Muscle layer of duodenum (tissue), 2 donors: Measurements from ENCODE around the gene SLC25A5.
"Not testable (repeated sequence)": the region's sequence is repeated elsewhere in the genome, so short reads cannot be mapped to it uniquely, and the experiment has no call there.

Experiments
- H3K27ac ChIP-seq: one replicate; pipeline ENCODE4 v1.7.0; 2013; ENCODE audit warnings: mild to moderate bottlenecking, low read length
- H3K27me3 ChIP-seq: one replicate; pipeline ENCODE4 v1.7.0; 2013; ENCODE audit warnings: low read depth, mild to moderate bottlenecking, control low read depth, low read length
- H3K36me3 ChIP-seq, 2 donors: one replicate each; pipeline ENCODE4 v1.7.0; 2013; ENCODE audit warnings: low read length in 2 of 2, control low read depth in 1 of 2, mild to moderate bottlenecking in 1 of 2; ENCODE audit not compliant: insufficient read depth in 2 of 2, control insufficient read depth in 1 of 2
- H3K4me1 ChIP-seq, 2 donors: one replicate each; pipeline ENCODE4 v1.7.0; 2013; ENCODE audit warnings: low read length in 2 of 2, mild to moderate bottlenecking in 2 of 2, control low read depth in 1 of 2, moderate library complexity in 1 of 2; ENCODE audit not compliant: insufficient read depth in 2 of 2, control insufficient read depth in 1 of 2
- H3K4me3 ChIP-seq, 2 donors: one replicate each; pipeline ENCODE4 v1.7.0; 2013; ENCODE audit warnings: low read length in 2 of 2, low read depth in 1 of 2, mild to moderate bottlenecking in 1 of 2
- H3K9me3 ChIP-seq, 2 donors: one replicate each; pipeline ENCODE4 v1.7.0; 2013; ENCODE audit warnings: low read length in 2 of 2, control low read depth in 1 of 2, mild to moderate bottlenecking in 1 of 2; ENCODE audit not compliant: control insufficient read depth in 1 of 2
- donor health status: healthy.

SLC25A5 gene

DNA sequence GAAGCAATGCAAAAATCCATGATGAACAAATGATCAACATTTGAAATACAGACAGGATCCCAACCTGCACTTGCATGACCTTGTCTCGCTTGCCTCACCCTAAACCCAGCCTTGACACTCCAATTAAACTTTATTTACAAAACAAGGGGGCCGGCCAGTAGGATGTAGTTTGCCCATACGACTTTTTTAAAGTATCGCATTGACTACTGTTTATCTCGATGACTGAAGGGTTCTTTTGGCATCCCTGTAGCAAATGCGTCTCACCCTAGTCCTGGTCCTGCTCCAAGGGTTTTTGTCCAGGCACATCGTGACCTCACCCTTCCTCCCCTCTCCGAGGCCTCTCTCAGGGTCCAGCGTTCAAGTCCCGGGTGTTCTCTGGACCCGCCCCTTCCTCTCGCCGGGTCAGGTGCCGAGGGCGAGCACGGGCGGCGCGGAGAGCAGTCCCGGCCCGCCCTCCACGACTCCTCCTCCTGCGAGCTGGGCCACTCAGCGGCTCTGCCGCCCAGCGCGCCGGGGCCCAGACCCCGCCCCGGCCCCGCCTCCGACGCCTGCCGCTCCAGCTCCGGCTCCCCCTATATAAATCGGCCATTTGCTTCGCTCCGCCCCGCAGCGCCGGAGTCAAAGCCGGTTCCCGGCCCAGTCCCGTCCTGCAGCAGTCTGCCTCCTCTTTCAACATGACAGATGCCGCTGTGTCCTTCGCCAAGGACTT is at the start of gene SLC25A5:
TSS of gene SLC25A5 (plus strand) at position 603 of the 709 bp plus-strand sequence. CDS start at position 675, 72 bp downstream.
- Histone ChIP-seq H3K27ac (peak within 1 kb of the TSS; percentile 84), H3K36me3 (peaks cover 10 to 12% of the 10 kb centered on the region in 2 donors), H3K27me3 (no peaks in the 10 kb centered on the region), H3K9me3 (no peaks in the 10 kb centered on the region), H3K4me1 (no peaks in the 10 kb centered on the region), H3K4me3 (peak within 1 kb of the TSS; percentile 70 to 77)

DNA sequence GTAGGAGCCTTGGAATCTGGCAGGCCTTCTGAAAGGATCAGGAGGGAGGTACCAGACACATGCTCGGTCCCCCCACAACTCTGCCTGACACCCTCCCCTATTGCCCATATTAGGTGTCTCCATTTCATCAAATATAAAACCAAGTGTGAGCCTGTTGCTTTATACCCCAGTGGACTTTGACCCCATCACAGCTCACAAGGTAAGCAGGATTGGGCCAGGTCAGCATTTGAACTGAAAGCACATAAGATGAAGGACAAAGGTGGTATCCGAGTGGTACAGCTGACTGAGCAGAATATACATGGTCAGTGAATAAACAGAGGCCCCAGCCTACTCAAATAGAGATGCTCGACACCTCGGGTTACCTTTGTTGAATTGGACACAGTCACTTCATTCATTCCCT is 49.1 kb upstream of the SLC25A5 start:
- Histone ChIP-seq H3K27ac (no peak overlapping the region), H3K9me3 (no peaks in the 10 kb centered on the region), H3K4me1 (no peaks in the 10 kb centered on the region), H3K36me3 (peaks cover 0 to 10% of the 10 kb centered on the region in 2 donors), H3K4me3 (no peak overlapping the region), H3K27me3 (no peaks in the 10 kb centered on the region)

DNA sequence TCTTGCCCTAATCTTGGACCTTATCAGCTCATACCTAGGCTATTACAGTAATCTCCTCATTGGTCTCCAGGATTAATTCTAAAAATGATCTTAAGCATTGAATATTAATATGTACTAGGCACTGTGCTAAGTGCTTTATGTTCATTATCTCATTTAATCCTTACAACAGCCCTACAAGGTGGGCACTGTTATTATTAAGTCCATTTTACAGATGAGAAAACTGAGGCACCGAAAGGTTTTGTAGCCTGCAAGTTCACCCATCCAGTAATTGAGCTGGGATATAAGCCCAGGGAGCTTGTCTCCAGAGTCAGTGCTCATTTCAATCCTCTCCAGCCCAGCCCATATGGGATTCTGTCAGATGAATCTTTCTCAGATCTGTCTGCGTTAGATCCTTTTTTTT is 48.3 kb upstream of the SLC25A5 start:
- H3K27me3 ChIP-seq, result no peaks in the 10 kb centered on the region
- H3K4me3 ChIP-seq, result no peak overlapping the region
- H3K27ac ChIP-seq, result no peak overlapping the region
- no peaks in the 10 kb centered on the region for H3K9me3 ChIP-seq
- H3K4me1 ChIP-seq, result no peaks in the 10 kb centered on the region
- H3K36me3 ChIP-seq, result peaks cover 0 to 10% of the 10 kb centered on the region in 2 donors

DNA sequence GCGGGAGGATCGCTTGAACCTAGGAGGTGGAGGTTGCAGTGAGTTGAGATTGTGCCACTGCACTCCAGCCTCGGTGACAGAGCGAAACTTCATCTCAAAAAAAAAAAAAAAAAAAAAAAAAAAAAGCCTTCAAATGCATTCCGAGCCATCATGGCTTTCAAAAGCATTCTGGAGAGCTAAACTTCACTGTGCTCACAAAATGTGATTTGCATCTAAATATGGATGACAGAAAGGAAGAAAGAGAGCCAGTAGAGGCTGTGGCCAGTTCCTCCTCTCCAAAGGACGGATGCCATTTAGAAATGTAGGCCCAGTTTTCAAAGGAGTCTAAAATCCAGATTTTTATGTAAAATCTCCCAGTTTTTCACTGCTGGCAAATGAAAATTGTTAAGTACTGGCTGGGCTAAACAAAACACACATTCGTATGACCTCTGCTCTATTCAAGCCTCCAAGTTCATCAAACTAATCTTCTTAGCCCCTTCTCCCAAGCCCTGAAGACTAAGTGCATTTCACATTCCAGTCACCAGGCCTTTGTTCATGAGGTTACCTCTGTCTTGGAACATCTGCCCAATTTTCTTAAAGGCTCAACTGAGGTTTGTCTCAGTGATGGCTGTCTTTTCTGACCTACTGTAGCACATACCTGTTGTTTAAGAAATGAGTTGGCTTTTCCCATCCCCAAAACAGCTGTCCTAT is 47.1 kb upstream of the SLC25A5 start:
- H3K4me1 ChIP-seq, result no peaks in the 10 kb centered on the region
- no peaks in the 10 kb centered on the region for H3K27me3 ChIP-seq
- no peak overlapping the region for H3K4me3 ChIP-seq
- H3K27ac ChIP-seq, result no peak overlapping the region
- no peaks in the 10 kb centered on the region for H3K9me3 ChIP-seq
- peaks cover 0 to 10% of the 10 kb centered on the region in 2 donors for H3K36me3 ChIP-seq

DNA sequence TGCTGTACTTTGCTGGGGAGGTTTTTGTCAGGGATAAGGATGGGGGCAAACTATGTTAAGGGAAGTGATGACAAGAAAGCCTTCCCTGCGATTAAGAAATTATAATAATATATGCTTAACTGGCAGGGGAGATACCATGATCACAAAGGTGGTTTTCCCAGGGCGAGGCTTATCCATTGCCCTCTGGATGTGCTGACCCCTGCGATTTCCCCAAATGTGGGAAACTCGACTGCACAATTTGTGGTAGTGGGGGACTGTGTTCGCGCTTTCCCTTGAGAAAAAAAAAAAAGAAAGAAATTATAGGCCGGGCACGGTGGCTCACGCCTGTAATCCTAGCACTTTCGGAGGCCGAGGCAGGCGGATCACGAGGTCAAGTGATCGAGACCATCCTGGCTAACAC is 44.6 kb upstream of the SLC25A5 start:
- H3K4me3 ChIP-seq, result no peak overlapping the region
- no peaks in the 10 kb centered on the region for H3K9me3 ChIP-seq
- no peak overlapping the region for H3K27ac ChIP-seq
- H3K4me1 ChIP-seq, result no peaks in the 10 kb centered on the region
- H3K36me3 ChIP-seq, result peaks cover 0 to 5% of the 10 kb centered on the region in 2 donors
- H3K27me3 ChIP-seq, result no peaks in the 10 kb centered on the region

DNA sequence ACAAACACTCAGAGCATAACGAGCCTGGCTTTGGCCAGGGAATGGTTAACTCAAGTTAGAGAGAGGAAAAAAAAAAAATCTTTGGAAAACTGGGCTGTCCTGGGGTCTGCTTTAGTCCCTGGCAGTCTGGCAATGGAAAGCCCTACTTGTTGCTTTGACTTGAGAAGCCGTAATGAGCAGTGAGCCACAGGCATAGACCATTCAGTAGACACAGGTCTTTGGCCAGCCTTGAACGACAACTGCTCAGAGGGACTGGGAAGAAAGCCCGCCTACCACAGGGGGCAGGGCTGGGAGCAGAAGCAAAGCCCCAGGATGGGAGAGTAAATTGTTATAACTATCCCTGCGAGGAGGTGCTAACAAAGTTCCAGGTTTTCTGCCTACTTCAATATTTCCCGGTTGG is 43.2 kb upstream of the SLC25A5 start:
- H3K9me3 ChIP-seq, result no peaks in the 10 kb centered on the region
- peaks cover 0 to 3% of the 10 kb centered on the region in 2 donors for H3K36me3 ChIP-seq
- H3K27me3 ChIP-seq, result no peaks in the 10 kb centered on the region
- no peak overlapping the region for H3K4me3 ChIP-seq
- no peaks in the 10 kb centered on the region for H3K4me1 ChIP-seq
- H3K27ac ChIP-seq, result no peak overlapping the region

DNA sequence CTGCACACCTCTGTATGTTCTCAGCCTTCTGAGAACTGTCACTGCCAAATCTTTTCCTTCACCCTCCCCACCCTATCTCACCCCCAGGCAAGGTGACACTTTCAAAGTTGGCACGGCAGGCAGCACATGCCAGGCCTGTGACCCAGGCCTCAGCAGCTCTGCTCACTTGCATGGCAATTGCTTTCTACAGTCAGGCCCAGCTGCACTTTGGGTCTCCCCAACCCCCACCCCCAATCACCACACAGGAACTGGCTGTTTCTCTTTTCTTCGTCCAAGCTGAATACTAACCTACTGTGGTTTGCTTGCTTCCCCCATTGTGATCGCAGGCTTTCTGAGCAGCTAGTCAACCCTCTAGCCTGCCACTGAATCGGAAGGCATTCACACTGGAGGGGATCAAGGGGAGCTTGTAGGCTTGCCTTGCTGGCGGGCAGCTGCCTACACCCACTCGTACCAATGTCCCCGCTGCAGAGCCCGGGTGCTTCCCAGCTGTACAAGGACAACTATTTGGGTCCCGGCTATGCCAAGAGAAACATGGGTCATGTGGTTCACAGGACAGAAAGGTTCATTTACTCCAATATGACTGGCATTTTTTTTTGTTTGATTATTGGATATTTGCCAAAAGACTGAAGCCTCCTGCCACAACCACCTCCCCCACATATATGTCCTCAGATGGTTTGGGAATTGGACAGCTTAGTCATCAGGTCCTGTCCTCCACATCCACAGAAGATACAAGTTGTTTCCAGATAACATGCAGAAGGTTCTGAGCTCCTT is 41.0 kb upstream of the SLC25A5 start:
- Histone ChIP-seq H3K27ac (no peak overlapping the region), H3K4me3 (no peak overlapping the region), H3K36me3 (peaks cover 0 to 3% of the 10 kb centered on the region in 2 donors), H3K4me1 (no peaks in the 10 kb centered on the region), H3K27me3 (no peaks in the 10 kb centered on the region), H3K9me3 (no peaks in the 10 kb centered on the region)

DNA sequence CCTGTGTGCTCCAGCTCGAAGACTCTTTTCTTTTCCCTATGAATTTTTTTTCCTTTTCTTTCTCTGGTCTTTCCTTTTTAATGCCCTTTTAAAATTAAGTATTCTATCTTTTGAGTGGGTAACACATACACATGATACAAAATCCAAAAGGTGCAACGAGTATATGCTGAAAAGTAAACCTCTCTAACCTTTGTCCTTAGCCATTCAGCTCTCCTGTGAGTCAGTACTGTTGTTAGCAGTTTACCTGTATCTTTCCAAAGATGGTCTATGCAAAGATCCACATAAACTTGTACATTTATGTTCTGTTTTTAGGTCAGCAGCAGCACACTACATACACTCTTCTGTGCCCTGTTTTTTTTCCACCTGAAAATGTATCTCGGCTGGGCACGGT is 40.5 kb upstream of the SLC25A5 start:
- Histone ChIP-seq H3K9me3 (no peaks in the 10 kb centered on the region), H3K27me3 (no peaks in the 10 kb centered on the region), H3K4me1 (no peaks in the 10 kb centered on the region), H3K4me3 (no peak overlapping the region), H3K27ac (no peak overlapping the region), H3K36me3 (peaks cover 0 to 3% of the 10 kb centered on the region in 2 donors)

DNA sequence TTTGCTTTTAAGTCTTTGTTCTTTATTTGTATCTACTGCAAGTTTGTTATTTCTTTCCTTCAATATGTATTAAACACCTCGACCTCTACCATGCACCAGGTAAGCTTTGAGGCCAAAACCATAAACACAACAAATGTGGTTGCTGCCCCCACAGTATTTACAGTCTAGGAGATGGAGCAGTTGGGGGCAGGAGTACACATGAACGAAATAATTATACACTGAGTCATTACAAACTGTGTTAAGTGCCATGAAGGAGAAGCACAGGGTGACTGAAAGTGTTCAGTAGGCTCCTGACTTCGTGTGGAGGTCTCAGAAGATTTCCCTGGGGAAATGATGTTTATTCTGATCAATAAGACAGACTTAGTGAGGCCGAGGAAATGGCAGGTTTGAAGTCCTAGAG is 38.8 kb upstream of the SLC25A5 start:
- no peaks in the 10 kb centered on the region for H3K9me3 ChIP-seq
- H3K27ac ChIP-seq, result no peak overlapping the region
- no peaks in the 10 kb centered on the region for H3K27me3 ChIP-seq
- peaks cover 0 to 3% of the 10 kb centered on the region in 2 donors for H3K36me3 ChIP-seq
- H3K4me1 ChIP-seq, result no peaks in the 10 kb centered on the region
- no peak overlapping the region for H3K4me3 ChIP-seq

DNA sequence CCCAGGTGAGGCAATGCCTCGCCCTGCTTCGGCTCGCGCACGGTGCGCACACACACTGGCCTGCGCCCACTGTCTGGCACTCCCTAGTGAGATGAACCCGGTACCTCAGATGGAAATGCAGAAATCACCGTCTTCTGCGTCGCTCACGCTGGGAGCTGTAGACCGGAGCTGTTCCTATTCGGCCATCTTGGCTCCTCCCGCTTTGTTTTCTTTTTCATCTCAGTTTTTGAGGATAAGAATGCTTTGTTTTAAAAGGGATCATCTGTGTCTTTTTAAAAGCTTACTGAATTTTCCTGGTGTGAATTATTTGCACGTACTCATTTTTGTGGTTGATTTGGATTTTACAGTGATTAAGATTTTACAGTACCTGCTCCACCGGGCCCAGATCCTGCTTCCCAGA is 26.9 kb upstream of the SLC25A5 start:
- not testable (repeated sequence) for H3K27ac ChIP-seq, H3K36me3 ChIP-seq, H3K9me3 ChIP-seq, H3K4me1 ChIP-seq, H3K4me3 ChIP-seq, H3K27me3 ChIP-seq

DNA sequence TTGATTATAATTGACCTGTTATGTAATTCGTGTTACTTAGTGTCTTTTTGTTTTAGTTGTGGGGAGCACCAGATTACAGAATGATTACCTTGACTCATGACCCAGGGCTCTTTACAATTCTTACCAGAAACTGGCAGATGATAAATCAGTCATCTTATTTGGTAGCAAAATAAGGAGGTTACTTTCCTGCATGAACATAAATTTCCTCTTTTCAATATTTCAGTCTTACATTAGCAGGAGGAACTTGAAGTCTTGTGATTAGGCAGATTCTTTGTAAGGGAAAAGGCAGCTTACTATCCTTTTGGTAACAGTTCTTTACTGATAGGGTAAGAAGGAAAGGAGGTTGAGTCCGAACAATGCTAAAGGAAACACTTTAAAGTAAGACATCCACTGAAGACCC is 26.0 kb upstream of the SLC25A5 start:
- Histone ChIP-seq H3K9me3 (no peaks in the 10 kb centered on the region), H3K27me3 (no peaks in the 10 kb centered on the region), H3K27ac (no peak overlapping the region), H3K4me3 (no peak overlapping the region), H3K36me3 (no peaks in the 10 kb centered on the region), H3K4me1 (no peaks in the 10 kb centered on the region)
